ENCODE data around the gene RALGPS1.

- no peak for TF ChIP-seq POLR2A (IDR thresholded peaks at IDR 0.05; ENCODE audit: extremely low read depth, insufficient read length)
- no peak for TF ChIP-seq CTCF (IDR thresholded peaks at IDR 0.05; ENCODE audit: low read depth, low read length)
These were observed 66.6 kb downstream of the RALGPS1 start for GRCh38 chr9:126981218-126981617.
